IMR-90 (cell line): ENCODE measurements around the gene PLCD1. TPM values are rescaled to one million over a fixed set of nuclear protein-coding genes. Genes with fewer than 3 reads are reported as not detected.

Experiments used
- ATAC-seq: fragments of 200-7000 bp; cut with Tn5 transposase; 2 replicates; pipeline ENCODE4 v1.9.1; 2020; ENCODE audit warnings: low read depth, mild to moderate bottlenecking, moderate library complexity
- BruUV-seq: library from RNA; stranded (reverse); fragments of 400-500 nt; replicated peaks from 2 replicates; lab custom pipeline; 2021; lab: Mats Ljungman, UMichigan
- CTCF ChIA-PET: fragments of 300-600 bp; formaldehyde crosslinking; extraction: SDS; loops from one replicate; lab custom pipeline; 2021; ENCODE audit warnings: antibody characterized with exemption; lab: Yijun Ruan, JAX
- POLR2A ChIA-PET: fragments of 300-600 bp; sonication (Branson Sonifier 250); formaldehyde crosslinking; loops from one replicate; lab custom pipeline; 2022; ENCODE audit warnings: antibody characterized with exemption; ENCODE audit not compliant: unreplicated experiment; lab: Charles Lee
- DNase-seq: peaks from one replicate; pipeline ENCODE4 v3.0.0; 2013
- H2AFZ ChIP-seq: replicated peaks from 2 replicates; pipeline ENCODE3; 2013; ENCODE audit warnings: low read length, mild to moderate bottlenecking; ENCODE audit not compliant: poor library complexity
- H2AK5ac ChIP-seq: 2 replicates; pipeline ENCODE4 v1.6.1; 2013; ENCODE audit warnings: low read depth, low read length, inconsistent platforms
- H2AK9ac ChIP-seq: replicated peaks from 2 replicates; pipeline ENCODE3; 2013; ENCODE audit warnings: mild to moderate bottlenecking, low read depth, low read length, moderate library complexity; ENCODE audit not compliant: poor library complexity
- H2BK120ac ChIP-seq: 2 replicates; pipeline ENCODE4 v1.6.1; 2013; ENCODE audit warnings: low read depth, low read length, inconsistent platforms
- H2BK15ac ChIP-seq: 3 replicates; pipeline ENCODE4 v1.6.1; 2013; ENCODE audit warnings: low read depth, low read length, inconsistent platforms
- H2BK20ac ChIP-seq: 2 replicates; pipeline ENCODE4 v1.6.1; 2013; ENCODE audit warnings: low read depth, mild to moderate bottlenecking, inconsistent platforms, low read length, moderate library complexity
- H2BK5ac ChIP-seq: 2 replicates; pipeline ENCODE4 v1.6.1; 2013; ENCODE audit warnings: mild to moderate bottlenecking, low read depth, low read length, inconsistent platforms; ENCODE audit not compliant: poor library complexity, severe bottlenecking
- H3K14ac ChIP-seq: replicated peaks from 2 replicates; pipeline ENCODE4 v1.6.1; 2013; ENCODE audit warnings: low read depth, low read length, inconsistent platforms
- H3K18ac ChIP-seq: 2 replicates; pipeline ENCODE4 v1.6.1; 2013; ENCODE audit warnings: low read depth, low read length, control low read depth
- H3K23ac ChIP-seq: 2 replicates; pipeline ENCODE4 v1.6.1; 2013; ENCODE audit warnings: low read depth, low read length, inconsistent platforms
- H3K27ac ChIP-seq: 2 replicates; pipeline ENCODE4 v1.5.1; 2013; ENCODE audit warnings: mild to moderate bottlenecking, control low read depth, low read length; ENCODE audit not compliant: insufficient read depth
- H3K27me3 ChIP-seq: 2 replicates; pipeline ENCODE4 v1.6.1; 2013; ENCODE audit warnings: low read length; ENCODE audit not compliant: control insufficient read depth, insufficient read depth
- H3K36me3 ChIP-seq: 2 replicates; pipeline ENCODE4 v1.6.1; 2013; ENCODE audit warnings: low read length, mixed read lengths; ENCODE audit not compliant: control insufficient read depth, insufficient read depth
- H3K4ac ChIP-seq: 2 replicates; pipeline ENCODE4 v1.6.1; 2013; ENCODE audit warnings: low read depth, low read length, inconsistent platforms
- H3K4me1 ChIP-seq: 2 replicates; pipeline ENCODE4 v1.6.1; 2013; ENCODE audit warnings: low read length, mixed read lengths; ENCODE audit not compliant: control insufficient read depth, insufficient read depth
- H3K4me2 ChIP-seq: 2 replicates; pipeline ENCODE4 v1.6.1; 2013; ENCODE audit warnings: low read depth, mild to moderate bottlenecking, control low read depth, low read length, moderate library complexity
- H3K4me3 ChIP-seq: 2 replicates; pipeline ENCODE4 v1.5.1; 2013; ENCODE audit warnings: low read depth, mild to moderate bottlenecking, control low read depth, low read length, moderate library complexity; ENCODE audit not compliant: insufficient read depth
- H3K56ac ChIP-seq: 2 replicates; pipeline ENCODE4 v1.6.1; 2013; ENCODE audit warnings: low read length, inconsistent platforms; ENCODE audit not compliant: insufficient read depth; ENCODE audit errors: extremely low read depth
- H3K79me1 ChIP-seq, 2 experiments: 2 replicates each; pipeline ENCODE4 v1.6.1; 2013; ENCODE audit warnings: low read length in 2 of 2, inconsistent platforms in 1 of 2, low read depth in 1 of 2
- H3K9ac ChIP-seq: 2 replicates; pipeline ENCODE4 v1.6.1; 2013; ENCODE audit warnings: low read depth, low read length, control low read depth
- H3K9me1 ChIP-seq: 2 replicates; pipeline ENCODE4 v1.6.1; 2013; ENCODE audit warnings: low read length, inconsistent platforms; ENCODE audit not compliant: insufficient read depth
- H3K9me3 ChIP-seq: 2 replicates; pipeline ENCODE4 v1.6.1; 2013; ENCODE audit warnings: low read length; ENCODE audit not compliant: control insufficient read depth, insufficient read depth
- H4K20me1 ChIP-seq: 2 replicates; pipeline ENCODE4 v1.6.1; 2013; ENCODE audit warnings: low read length, inconsistent platforms; ENCODE audit not compliant: insufficient read depth
- H4K5ac ChIP-seq: 2 replicates; pipeline ENCODE4 v1.6.1; 2013; ENCODE audit warnings: mild to moderate bottlenecking, low read depth, low read length, control low read depth
- H4K8ac ChIP-seq, 2 experiments: 2 replicates each; pipeline ENCODE4 v1.6.1; 2013; ENCODE audit warnings: low read depth in 2 of 2, low read length in 2 of 2, control low read depth in 1 of 2, inconsistent platforms in 1 of 2
- H4K91ac ChIP-seq: 2 replicates; pipeline ENCODE4 v1.6.1; 2013; ENCODE audit warnings: low read depth, low read length, inconsistent platforms; ENCODE audit not compliant: insufficient read depth
- BHLHE40 ChIP-seq: fragments of 150-350 bp; IDR thresholded peaks from 2 replicates; pipeline ENCODE4 v1.6.1; 2016; ENCODE audit warnings: mild to moderate bottlenecking, low read depth, low read length
- MXI1 ChIP-seq: IDR thresholded peaks from 2 replicates; pipeline ENCODE4 v1.6.1; 2012; ENCODE audit warnings: low read depth, mild to moderate bottlenecking, low read length, moderate library complexity, borderline replicate concordance
- POLR2A ChIP-seq: IDR thresholded peaks from 2 replicates; pipeline ENCODE4 v1.6.1; 2012; ENCODE audit warnings: mild to moderate bottlenecking, low read depth, low read length
- RFX5 ChIP-seq: IDR thresholded peaks from 2 replicates; pipeline ENCODE4 v1.8.0; 2012; ENCODE audit warnings: low read depth, mild to moderate bottlenecking, low read length, moderate library complexity
- WGBS, 2 experiments: methylation state at CpG; one replicate each; pipeline versions ENCODE4 v1.1.5 to v1.1.7; 2013; ENCODE audit warnings: missing lambda C conversion rate in 2 of 2; ENCODE audit not compliant: insufficient read length in 1 of 2; ENCODE audit errors: extremely low coverage in 2 of 2; 5-methylcytosine and 5-hydroxymethylcytosine counted together
- dilution Hi-C: fragments of 300-500 bp; cut with HindIII; formaldehyde crosslinking; loops from one replicate; pipeline ENCODE4 v1.14.3; 2018; ENCODE audit warnings: low sequenced_read_pairs; ENCODE audit not compliant: unreplicated experiment
- in situ Hi-C: fragments of 300-500 bp; cut with MboI; formaldehyde crosslinking; loops from 3 replicates; pipeline ENCODE4 v1.14.3; 2019; ENCODE audit warnings: low sequenced_read_pairs, inconsistent platforms, mixed read lengths
- intact Hi-C: fragments of 100-400 bp; cut with micrococcal nuclease; formaldehyde crosslinking; loops from 2 replicates; pipeline ENCODE4 v1.10.0; 2022
- polyA plus RNA-seq, 3 experiments: library from polyadenylated mRNA; depleted of rRNA; stranded (reverse); fragments of >200 nt; gene quantifications; 2 replicates each; pipeline ENCODE4 v1.2.3, GENCODE V29; 2012; ENCODE audit warnings: low replicate concordance in 1 of 3
- total RNA-seq: library from RNA; depleted of rRNA; stranded (reverse); fragments of >200 nt; gene quantifications from 2 replicates; pipeline ENCODE4 v1.2.3, GENCODE V29; 2012

The PLCD1 gene
- total and polyA plus RNA-seq, 2 of the 4 experiments (the other 2 are of a cell fraction): 14.9 to 16.3 TPM

DNA sequence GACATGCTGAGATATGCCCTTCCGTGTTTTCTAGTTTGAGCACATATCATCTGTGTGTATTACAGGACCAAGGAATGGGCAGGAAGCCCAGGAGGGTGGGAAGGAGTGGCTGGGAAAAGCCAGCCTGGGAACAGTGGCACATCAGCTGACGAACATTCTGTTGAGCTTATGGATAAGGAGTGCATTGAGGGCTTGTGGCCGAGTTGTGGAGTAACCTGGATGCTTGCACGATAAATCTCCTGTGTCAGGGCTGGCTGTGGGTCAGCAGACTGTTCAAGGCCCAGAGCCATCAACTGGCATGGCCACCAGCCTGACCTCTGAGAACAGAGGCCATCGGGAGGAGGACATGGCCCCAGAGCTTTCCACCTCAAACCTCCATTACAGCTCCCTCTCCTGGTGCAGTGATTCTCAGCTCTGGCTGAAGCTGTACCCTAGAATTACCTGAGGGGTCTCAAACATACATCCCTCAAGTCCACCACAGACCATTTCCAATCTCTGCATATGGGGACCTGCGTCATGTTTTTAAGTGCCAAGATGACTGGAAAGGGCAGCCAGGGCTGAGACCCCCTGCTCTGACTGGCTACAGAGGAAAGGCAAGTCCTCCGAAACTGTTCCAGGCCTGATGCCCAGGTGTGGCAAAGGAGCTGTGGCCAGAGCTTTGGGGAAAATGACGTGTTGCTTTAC lies 43.7 kb downstream of the PLCD1 start:
- Histone ChIP-seq H3K9me3 (no peaks in the 10 kb centered on the region), H2AK9ac (no peak overlapping the region), H3K9me1 (peaks cover 7% of the 10 kb centered on the region; the same call in 1 of the 2 replicates), H3K4ac (no peak overlapping the region), H4K8ac (no peak overlapping the region), H3K56ac (no peak overlapping the region), H2BK5ac (no peak overlapping the region), H3K27me3 (no peaks in the 10 kb centered on the region; the same call in 1 of the 2 replicates), H3K79me1 (no peaks in the 10 kb centered on the region), H4K91ac (no peak overlapping the region), H2BK20ac (no peak overlapping the region), H3K36me3 (peaks cover 14% of the 10 kb centered on the region), H4K5ac (no peak overlapping the region), H4K20me1 (no peaks in the 10 kb centered on the region), H3K4me3 (no peak overlapping the region), H3K9ac (no peak overlapping the region), H2BK15ac (no peak overlapping the region), H3K14ac (no peak overlapping the region), H3K23ac (no peak overlapping the region), H3K4me2 (no peak overlapping the region), H3K27ac (no peak overlapping the region), H2AFZ (no peak overlapping the region), H3K18ac (no peak overlapping the region), H2AK5ac (no peak overlapping the region), H2BK120ac (no peak overlapping the region), H3K4me1 (no peaks in the 10 kb centered on the region)
- POLR2A ChIA-PET: no interaction called here
- intact Hi-C loops (no loop called here), in situ Hi-C loops (no loop called here), dilution Hi-C loops (no loop called here)
- ATAC-seq (peak; percentile 40), DNase-seq (peak; percentile 35)
- TF ChIP-seq POLR2A (no peak), BHLHE40 (no peak), MXI1 (no peak), RFX5 (no peak)
- WGBS, 2 experiments: 86% methylated on average over 2 of the region's 8 CpGs; no CpG with 5 or more reads in 1 of the 2 experiments
- no TSS peak for BruUV-seq
- CTCF ChIA-PET: interaction anchor here (1.1 to 1.7 kb wide), 3 partner anchors 11 to 18 kb away, joined by 3 to 6 read pairs (median 3); no protein-coding TSS in a partner anchor
